Lower leg skin (tissue), 4 donors: Measurements from ENCODE around the gene CEP83. TPM values are rescaled to one million over a fixed set of nuclear protein-coding genes. Genes with fewer than 3 reads are reported as not detected.

Experiments used
- DNase-seq, 2 donors: peaks; one replicate each; pipeline ENCODE4 v3.0.0-alpha.2; 2019; ENCODE audit warnings: low spot score in 2 of 2
- H3K4me3 ChIP-seq: fragments of 200-600 bp; sonication (generic); 2 replicates; pipeline ENCODE4 v1.5.1; 2017; ENCODE audit warnings: mild to moderate bottlenecking, low read depth; ENCODE audit not compliant: poor library complexity, severe bottlenecking
- CTCF ChIP-seq, 3 donors: fragments of 450-650 bp; IDR thresholded peaks; one replicate each; pipeline ENCODE4 v1.5.1; 2016; ENCODE audit warnings: antibody characterized with exemption in 3 of 3, mild to moderate bottlenecking in 3 of 3, moderate library complexity in 2 of 3
- POLR2A ChIP-seq, 2 donors: fragments of 450-650 bp; IDR thresholded peaks; one replicate each; pipeline ENCODE4 v1.6.1; 2016 to 2017; ENCODE audit warnings: antibody characterized with exemption in 2 of 2, mild to moderate bottlenecking in 1 of 2, moderate library complexity in 1 of 2
- WGBS, 2 donors: methylation state at CpG; one replicate each; pipeline ENCODE4 v1.1.5; 2018; 5-methylcytosine and 5-hydroxymethylcytosine counted together
- intact Hi-C: fragments of 100-400 bp; cut with DNase I; formaldehyde crosslinking; loops from one replicate; pipeline ENCODE4 v1.15.0; 2023; ENCODE audit warnings: low total_unique reads
- total RNA-seq, 4 donors: library from RNA; depleted of rRNA; stranded (reverse); fragments of >200 nt; gene quantifications; one replicate each; pipeline ENCODE4 v1.1.0, GENCODE V29; 2016

The CEP83 gene
- total RNA-seq, 4 donors from 2014 or later, result 2.8 to 7.9 (median 6.5) TPM

GRCh38 chr12:94267537-94267872 lies 192.2 kb downstream of the CEP83 start:
- intact Hi-C loops, result no loop called here
- 19 to 25% methylated on average over 3 of the region's 3 CpGs for WGBS, 2 donors
- H3K4me3 ChIP-seq, result no peak overlapping the region
- no peak for DNase-seq
- TF ChIP-seq CTCF (IDR thresholded peaks at IDR 0.05), result no peak
- no peak for TF ChIP-seq POLR2A (IDR thresholded peaks at IDR 0.05)

GRCh38 chr12:94266796-94267536 lies 192.7 kb downstream of the CEP83 start:
- peak in 1 of 2 donors; percentile 48 for DNase-seq
- intact Hi-C loops, result no loop called here
- TF ChIP-seq POLR2A (IDR thresholded peaks at IDR 0.05) (no peak), CTCF (IDR thresholded peaks at IDR 0.05) (no peak)
- no peak overlapping the region for H3K4me3 ChIP-seq
- WGBS, 2 donors, result 21 to 25% methylated on average over 11 of the region's 11 CpGs

DNA sequence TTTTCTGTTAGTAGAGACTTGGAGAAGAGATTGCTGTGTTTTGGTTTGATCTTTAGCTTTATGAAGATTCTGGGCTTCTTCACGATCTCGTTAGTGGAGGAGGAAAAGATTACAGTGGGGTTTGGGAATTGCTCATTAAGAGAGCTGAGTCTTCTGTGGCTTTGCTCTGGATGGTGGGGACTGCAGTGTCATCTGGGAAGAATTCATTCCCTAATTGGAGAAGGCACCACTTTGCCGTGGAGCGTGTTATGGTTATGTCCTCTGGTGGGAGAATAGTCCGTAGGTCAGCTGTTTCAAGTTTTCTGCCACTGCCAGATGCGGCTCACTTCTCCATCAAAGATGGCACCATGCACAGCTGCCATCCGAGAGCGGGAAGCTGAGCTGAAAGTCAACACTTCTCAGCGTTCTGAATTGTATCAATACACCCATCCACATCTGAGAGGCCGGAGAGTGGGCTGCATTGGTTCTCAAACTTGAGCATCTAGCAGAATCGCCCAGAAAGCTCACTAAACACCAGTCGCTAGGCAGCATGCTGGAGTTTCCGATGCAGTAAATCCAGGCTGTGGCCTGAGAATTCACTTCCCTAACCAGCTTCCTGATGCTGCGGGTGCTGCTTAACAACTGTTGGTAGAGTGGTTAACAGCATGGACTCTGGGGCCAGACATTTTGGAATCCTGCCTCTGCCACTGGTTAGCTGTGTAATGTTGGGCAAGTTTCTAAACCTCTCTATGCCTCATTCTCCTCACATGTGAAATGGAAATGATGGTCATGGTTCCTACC lies 193.5 kb downstream of the CEP83 start:
- DNase-seq, result no peak
- intact Hi-C loops, result no loop called here
- H3K4me3 ChIP-seq, result no peak overlapping the region
- TF ChIP-seq CTCF (IDR thresholded peaks at IDR 0.05) (no peak), POLR2A (IDR thresholded peaks at IDR 0.05) (no peak)
- WGBS, 2 donors, result 73 to 80% methylated on average over 14 of the region's 14 CpGs

- WGBS, 2 donors, result 54 to 59% methylated on average over 7 of the region's 7 CpGs
- intact Hi-C loops, result no loop called here
- H3K4me3 ChIP-seq, result no peak overlapping the region
- TF ChIP-seq POLR2A (IDR thresholded peaks at IDR 0.05) (no peak), CTCF (IDR thresholded peaks at IDR 0.05) (no peak)
- no peak for DNase-seq
These were observed 194.1 kb downstream of the CEP83 start for GRCh38 chr12:94265539-94265938.

DNA sequence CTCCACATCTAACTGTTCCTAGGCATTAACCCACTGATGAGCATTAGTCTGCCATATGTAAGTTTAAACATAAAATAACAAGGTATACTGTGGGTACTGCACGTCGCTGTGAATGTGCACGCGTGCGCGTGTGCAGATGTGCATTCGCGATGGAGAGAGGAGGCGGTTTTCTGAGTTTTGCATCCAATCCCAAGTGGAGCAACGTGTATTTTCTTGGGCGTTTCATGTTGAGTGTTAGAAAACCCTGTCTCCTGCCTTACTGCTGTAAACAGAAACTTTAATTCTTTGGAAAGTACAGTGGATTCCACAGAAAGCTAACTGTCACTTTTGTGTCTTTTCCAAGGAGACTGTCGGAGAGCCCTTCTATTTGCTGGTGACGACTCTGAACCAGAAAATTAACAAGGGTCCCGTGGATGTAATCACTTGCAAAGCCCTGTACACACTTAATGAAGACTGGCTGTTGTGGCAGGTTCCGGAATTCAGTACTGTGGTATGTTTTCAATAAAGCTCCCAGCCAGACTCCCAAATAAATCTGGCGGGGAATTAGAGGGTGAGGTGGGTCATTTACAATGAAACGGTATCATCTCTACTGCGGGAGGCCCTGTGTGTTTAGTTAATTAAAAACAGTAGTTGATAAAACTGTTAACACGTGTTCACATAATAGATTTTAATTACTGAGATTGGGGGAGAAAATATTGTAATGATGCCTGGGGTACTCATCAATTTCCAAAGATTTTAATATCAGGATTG lies 194.8 kb downstream of the CEP83 start:
- H3K4me3 ChIP-seq, result no peak overlapping the region
- TF ChIP-seq CTCF (IDR thresholded peaks at IDR 0.05), result no peak
- TF ChIP-seq POLR2A (IDR thresholded peaks at IDR 0.05), result no peak
- 72 to 73% methylated on average over 19 of the region's 19 CpGs for WGBS, 2 donors
- intact Hi-C loops, result no loop called here
- DNase-seq, result no peak
